Gastrocnemius medialis (tissue), 4 donors: ENCODE data around the gene AANAT. TPM values are rescaled to one million over a fixed set of nuclear protein-coding genes. Genes with fewer than 3 reads are reported as not detected.

ENCODE experiments used
- ATAC-seq, 2 donors: fragments of 150-250 bp; one replicate each; pipeline ENCODE4 v1.9.1; 2016
- DNase-seq, 2 donors: peaks; one replicate each; pipeline ENCODE4 v3.0.0-alpha.2; 2019
- H3K27ac ChIP-seq, 4 donors: fragments of 200-600 bp; sonication (generic); 1 replicate in 1 of 4; 2 replicates in 3 of 4; pipeline ENCODE4 v1.5.1; 2016 to 2018; ENCODE audit warnings: mild to moderate bottlenecking in 2 of 4, moderate library complexity in 1 of 4
- H3K27me3 ChIP-seq, 3 donors: fragments of 200-600 bp; sonication (generic) in 2 of 3; 1 replicate in 1 of 3; 2 replicates in 2 of 3; pipeline versions ENCODE4 v1.5.1 to v1.6.0; 2016 to 2019; ENCODE audit warnings: mild to moderate bottlenecking in 1 of 3, moderate library complexity in 1 of 3
- H3K36me3 ChIP-seq, 2 donors: fragments of 200-600 bp; sonication (generic) in 1 of 2; one replicate each; pipeline ENCODE4 v1.5.1; 2017 to 2018
- H3K4me1 ChIP-seq, 2 donors: fragments of 200-600 bp; sonication (generic) in 1 of 2; one replicate each; pipeline ENCODE4 v1.5.1; 2016 to 2017; ENCODE audit warnings: mild to moderate bottlenecking in 2 of 2
- H3K4me3 ChIP-seq, 4 donors: fragments of 200-600 bp; sonication (generic) in 3 of 4; 1 replicate in 1 of 4; 2 replicates in 3 of 4; pipeline ENCODE4 v1.5.1; 2016 to 2019; ENCODE audit warnings: mild to moderate bottlenecking in 2 of 4
- H3K9me3 ChIP-seq, 3 donors: fragments of 200-600 bp; sonication (generic) in 2 of 3; 1 replicate in 1 of 3; 2 replicates in 2 of 3; pipeline ENCODE4 v1.5.1; 2016 to 2019
- POLR2A ChIP-seq, 2 donors: fragments of 450-650 bp; IDR thresholded peaks; one replicate each; pipeline ENCODE4 v1.6.1; 2017; ENCODE audit warnings: antibody characterized with exemption in 2 of 2, mild to moderate bottlenecking in 2 of 2, moderate library complexity in 2 of 2
- in situ Hi-C, 4 donors: fragments of 200-750 bp; cut with MboI; loops; one replicate each; pipeline versions ENCODE4 v1.15.0 to v1.8.0; 2017; ENCODE audit warnings: low sequenced_read_pairs in 4 of 4
- intact Hi-C: fragments of 100-400 bp; cut with DNase I; formaldehyde crosslinking; loops from one replicate; pipeline ENCODE4 v1.15.1; 2023; ENCODE audit warnings: low total_unique reads
- total RNA-seq, 4 donors: library from RNA; depleted of rRNA; stranded (reverse); fragments of >200 nt; gene quantifications; one replicate each; pipeline versions ENCODE4 v1.1.0 to v1.2.3, GENCODE V29; 2016
- TF ChIP-seq, protein P1 (sequence below), 5 experiments: fragments of 450-650 bp in 3 of 5; fragments of 200-600 bp in 2 of 5; sonication (generic) in 2 of 5; IDR thresholded peaks in 4 of 5; conservative IDR thresholded peaks in 1 of 5; 1 replicate in 4 of 5; 2 replicates in 1 of 5; pipeline ENCODE4 v1.5.1; 2016 to 2019; ENCODE audit warnings: antibody characterized with exemption in 5 of 5, mild to moderate bottlenecking in 3 of 5, moderate library complexity in 3 of 5

The AANAT gene
- total RNA-seq, 4 donors from 2014 or later = not detected

DNA sequence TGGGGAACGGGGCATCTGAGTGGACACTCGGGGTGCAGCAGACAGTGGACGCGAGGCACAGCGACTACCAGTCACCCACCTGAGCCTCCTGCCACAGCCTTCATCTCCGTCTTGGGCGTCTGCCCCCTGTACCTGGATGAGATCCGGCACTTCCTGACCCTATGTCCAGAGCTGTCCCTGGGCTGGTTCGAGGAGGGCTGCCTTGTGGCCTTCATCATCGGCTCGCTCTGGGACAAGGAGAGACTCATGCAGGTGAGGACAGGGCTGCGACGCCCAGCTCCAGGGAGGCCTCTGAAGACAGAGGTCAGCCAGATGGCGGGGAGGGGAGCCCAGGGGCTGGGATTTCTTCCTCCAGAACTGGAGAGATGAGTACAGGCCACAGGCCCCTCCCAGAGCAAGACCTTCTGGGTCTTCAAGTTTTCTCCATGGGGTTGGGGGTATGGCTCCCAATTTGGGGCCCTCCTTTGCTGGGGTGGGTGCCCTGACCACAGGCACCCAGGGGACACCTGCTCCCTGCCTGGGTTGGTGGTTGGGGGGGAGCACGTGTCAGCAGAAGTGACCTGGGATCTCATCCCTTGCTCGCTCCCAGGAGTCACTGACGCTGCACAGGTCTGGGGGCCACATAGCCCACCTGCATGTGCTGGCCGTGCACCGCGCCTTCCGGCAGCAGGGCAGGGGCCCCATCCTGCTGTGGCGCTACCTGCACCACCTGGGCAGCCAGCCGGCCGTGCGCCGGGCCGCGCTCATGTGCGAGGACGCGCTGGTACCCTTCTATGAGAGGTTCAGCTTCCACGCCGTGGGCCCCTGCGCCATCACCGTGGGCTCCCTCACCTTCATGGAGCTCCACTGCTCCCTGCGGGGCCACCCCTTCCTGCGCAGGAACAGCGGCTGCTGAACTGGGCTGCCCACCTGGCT lies 1.9 kb downstream of the AANAT start:
- intact Hi-C loops = no loop called here
- Histone ChIP-seq H3K4me3 (no peak overlapping the region), H3K4me1 (peaks cover 0 to 3% of the 10 kb centered on the region in 2 donors), H3K36me3 (peaks cover 0 to 36% of the 10 kb centered on the region in 2 donors), H3K9me3 (no peaks in the 10 kb centered on the region), H3K27ac (no peak overlapping the region), H3K27me3 (no peaks in the 10 kb centered on the region)
- TF ChIP-seq, protein P1, sequence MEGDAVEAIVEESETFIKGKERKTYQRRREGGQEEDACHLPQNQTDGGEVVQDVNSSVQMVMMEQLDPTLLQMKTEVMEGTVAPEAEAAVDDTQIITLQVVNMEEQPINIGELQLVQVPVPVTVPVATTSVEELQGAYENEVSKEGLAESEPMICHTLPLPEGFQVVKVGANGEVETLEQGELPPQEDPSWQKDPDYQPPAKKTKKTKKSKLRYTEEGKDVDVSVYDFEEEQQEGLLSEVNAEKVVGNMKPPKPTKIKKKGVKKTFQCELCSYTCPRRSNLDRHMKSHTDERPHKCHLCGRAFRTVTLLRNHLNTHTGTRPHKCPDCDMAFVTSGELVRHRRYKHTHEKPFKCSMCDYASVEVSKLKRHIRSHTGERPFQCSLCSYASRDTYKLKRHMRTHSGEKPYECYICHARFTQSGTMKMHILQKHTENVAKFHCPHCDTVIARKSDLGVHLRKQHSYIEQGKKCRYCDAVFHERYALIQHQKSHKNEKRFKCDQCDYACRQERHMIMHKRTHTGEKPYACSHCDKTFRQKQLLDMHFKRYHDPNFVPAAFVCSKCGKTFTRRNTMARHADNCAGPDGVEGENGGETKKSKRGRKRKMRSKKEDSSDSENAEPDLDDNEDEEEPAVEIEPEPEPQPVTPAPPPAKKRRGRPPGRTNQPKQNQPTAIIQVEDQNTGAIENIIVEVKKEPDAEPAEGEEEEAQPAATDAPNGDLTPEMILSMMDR (IDR thresholded peaks at IDR 0.05 in 4 of 5, conservative IDR thresholded peaks at IDR 0.05 in 1 of 5) = no peak
- TF ChIP-seq POLR2A (IDR thresholded peaks at IDR 0.05) = no peak
- ATAC-seq (no peak), DNase-seq (no peak)
- in situ Hi-C loops = loop anchor here (5.0 kb wide), 1 partner anchor 38 kb away; no protein-coding TSS in a partner anchor

DNA sequence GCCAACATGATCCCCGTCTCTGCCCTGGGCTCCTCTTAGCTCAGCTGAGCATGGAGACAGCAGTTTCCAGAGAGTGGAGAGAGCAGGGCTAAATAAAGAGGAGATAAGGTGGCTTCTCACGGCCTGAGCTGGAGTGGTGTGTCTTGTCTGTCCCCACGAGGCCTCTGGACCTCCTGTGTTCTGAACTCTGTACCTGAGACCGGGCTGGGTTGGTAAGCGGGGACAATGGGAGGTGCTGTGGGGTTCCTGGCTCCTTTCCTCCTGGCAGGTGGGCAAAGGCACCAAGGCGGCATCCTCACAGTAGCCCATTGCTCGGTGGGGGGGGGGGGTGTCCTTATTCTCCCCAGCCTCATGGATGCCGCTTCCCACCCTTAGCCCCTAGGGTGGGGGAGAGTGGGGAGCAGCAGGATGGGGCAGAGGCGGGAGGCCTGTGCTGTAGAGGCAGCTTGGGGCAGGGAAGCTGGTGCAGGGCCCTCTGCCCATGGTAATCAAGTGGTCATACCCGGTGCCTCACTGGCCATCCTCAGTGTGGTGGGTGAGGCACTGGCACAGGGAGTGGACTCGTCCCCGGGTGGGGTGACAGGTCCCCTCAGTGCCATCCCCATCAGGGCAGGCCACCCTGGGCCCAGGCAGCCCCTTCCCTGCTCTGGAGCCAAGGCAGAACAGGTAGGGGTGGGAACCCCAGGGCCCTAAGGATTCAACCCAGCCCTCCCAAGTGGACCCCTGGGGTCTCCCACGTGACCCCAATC lies 2.8 kb downstream of the AANAT start:
- H3K9me3 ChIP-seq = no peaks in the 10 kb centered on the region
- no peaks in the 10 kb centered on the region for H3K27me3 ChIP-seq
- in situ Hi-C loops (loop anchor here (5.0 kb wide), 1 partner anchor 37 kb away; no protein-coding TSS in a partner anchor), intact Hi-C loops (no loop called here)
- peaks cover 0 to 3% of the 10 kb centered on the region in 2 donors for H3K4me1 ChIP-seq
- H3K27ac ChIP-seq = no peak overlapping the region
- TF ChIP-seq, protein P1 (IDR thresholded peaks at IDR 0.05 in 4 of 5, conservative IDR thresholded peaks at IDR 0.05 in 1 of 5) = no peak
- peaks cover 0 to 45% of the 10 kb centered on the region in 2 donors for H3K36me3 ChIP-seq
- H3K4me3 ChIP-seq = no peak overlapping the region
- DNase-seq = no peak
- no peak for ATAC-seq

DNA sequence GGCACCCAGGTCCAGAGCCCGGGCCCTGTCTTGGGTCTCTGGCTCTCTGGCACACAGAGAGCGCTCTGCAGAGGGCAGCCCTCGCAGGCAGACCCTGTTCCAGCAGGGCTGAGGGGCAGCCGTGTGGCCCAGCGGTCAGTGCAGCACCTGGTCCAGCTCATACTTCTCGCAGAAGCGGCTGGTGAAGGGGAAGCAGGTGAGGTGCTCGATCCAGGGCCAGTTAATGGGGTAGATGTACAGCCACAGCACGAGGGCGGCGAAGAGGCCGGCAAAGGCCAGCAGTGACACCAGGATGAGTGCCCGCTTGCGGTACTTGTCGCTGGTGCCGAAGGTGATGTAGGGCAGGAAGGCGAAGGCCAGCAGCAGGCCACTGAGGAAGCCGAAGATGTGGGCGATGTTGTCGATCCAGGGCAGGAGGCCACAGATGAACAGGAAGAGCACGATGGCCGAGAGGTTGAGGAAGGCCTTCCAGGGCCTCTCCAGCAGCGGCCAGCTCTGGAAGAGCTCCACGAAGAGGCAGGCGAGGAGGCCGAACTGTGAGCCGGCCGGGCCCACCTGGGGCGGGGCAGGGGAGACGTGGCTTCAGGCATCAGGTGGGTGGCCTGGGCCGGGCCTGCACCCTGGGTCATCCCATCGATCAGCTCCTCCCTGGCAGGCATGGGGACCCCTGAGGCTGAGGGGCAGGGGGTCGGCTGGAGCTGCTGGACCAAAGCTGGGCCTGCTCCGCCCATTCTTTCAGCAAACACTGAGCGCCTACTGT lies 4.3 kb downstream of the AANAT start:
- TF ChIP-seq POLR2A (IDR thresholded peaks at IDR 0.05) = no peak
- TF ChIP-seq, protein P1 (IDR thresholded peaks at IDR 0.05 in 4 of 5, conservative IDR thresholded peaks at IDR 0.05 in 1 of 5) = no peak
- ATAC-seq (no peak), DNase-seq (no peak)
- no peaks in the 10 kb centered on the region for H3K9me3 ChIP-seq
- no peaks in the 10 kb centered on the region for H3K27me3 ChIP-seq
- H3K4me1 ChIP-seq = no peaks in the 10 kb centered on the region
- in situ Hi-C loops (no loop called here), intact Hi-C loops (no loop called here)
- no peak overlapping the region for H3K4me3 ChIP-seq
- H3K36me3 ChIP-seq = peaks cover 0 to 47% of the 10 kb centered on the region in 2 donors
- no peak overlapping the region for H3K27ac ChIP-seq

DNA sequence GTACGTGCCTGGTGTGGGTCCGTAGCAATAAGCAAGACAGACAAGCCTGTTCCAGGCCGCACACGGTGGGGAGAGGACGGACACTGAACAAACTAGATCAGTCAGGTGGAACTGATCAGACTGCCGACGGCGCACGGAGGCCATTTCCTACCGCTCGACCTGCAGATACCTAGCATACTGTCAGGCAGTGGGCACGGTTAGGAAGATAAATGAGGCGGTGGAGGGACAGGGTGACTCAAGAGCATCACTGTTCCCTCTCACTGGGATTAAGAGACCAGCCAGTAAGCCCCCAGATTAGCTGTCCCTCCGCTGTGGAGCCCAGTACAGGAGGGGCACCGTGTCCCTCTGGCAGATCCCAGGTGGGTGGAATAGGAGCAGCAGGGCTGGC lies 4.8 kb downstream of the AANAT start:
- DNase-seq (no peak), ATAC-seq (no peak)
- Histone ChIP-seq H3K9me3 (no peaks in the 10 kb centered on the region), H3K27ac (no peak overlapping the region), H3K36me3 (peaks cover 0 to 50% of the 10 kb centered on the region in 2 donors), H3K4me3 (no peak overlapping the region), H3K27me3 (no peaks in the 10 kb centered on the region), H3K4me1 (no peaks in the 10 kb centered on the region)
- TF ChIP-seq, protein P1 (IDR thresholded peaks at IDR 0.05 in 4 of 5, conservative IDR thresholded peaks at IDR 0.05 in 1 of 5) = no peak
- no peak for TF ChIP-seq POLR2A (IDR thresholded peaks at IDR 0.05)
- intact Hi-C loops (no loop called here), in situ Hi-C loops (no loop called here)
